ENCODE results near the gene ACBD4. TPM values are rescaled to one million over a fixed set of nuclear protein-coding genes. Genes with fewer than 3 reads are reported as not detected.

ACBD4 gene
- total and polyA plus RNA-seq, 2 of the 13 experiments (the other 11 are each of a cell fraction or from before 2014, with no cell fraction given) = 16.1 to 26.9 TPM

DNA sequence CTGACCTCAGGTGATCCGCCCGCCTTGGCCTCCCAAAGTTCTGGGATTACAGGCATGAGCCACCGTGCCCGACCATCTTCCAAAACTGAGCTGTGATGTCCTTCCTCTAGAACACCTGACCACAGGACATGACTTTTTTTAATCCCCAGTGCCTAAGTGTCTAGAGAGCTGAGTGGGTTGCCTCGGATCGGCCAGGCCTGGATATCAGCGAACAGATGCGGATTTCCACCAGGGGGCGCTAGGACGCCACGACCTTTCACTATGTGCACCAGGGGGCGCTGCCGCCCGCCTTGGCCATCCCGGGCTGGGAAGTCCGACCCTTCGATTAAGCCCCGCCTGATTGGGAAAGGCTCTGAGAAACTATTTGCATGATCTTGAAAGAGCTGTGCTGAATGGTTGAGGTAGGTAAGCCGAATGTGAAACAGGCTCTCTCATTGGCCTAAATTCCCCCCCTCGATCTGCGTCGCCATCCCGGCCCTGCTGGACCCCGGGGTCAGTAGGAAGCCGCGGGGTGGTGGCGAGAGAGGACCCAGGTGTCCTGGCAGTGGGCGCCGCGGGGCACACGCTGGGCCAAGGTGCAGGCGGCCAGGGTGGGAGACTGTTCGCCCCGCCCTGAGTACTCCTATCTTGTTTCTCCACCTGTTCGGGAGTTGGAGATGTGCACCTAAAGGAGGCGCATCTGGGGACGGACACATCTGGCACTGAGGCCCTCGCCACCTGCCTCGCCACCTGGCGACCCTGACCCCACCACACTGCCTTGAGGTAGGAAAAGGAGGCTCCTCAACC lies at the start of gene ACBD4 (continued):
- TF ChIP-seq, protein P1, sequence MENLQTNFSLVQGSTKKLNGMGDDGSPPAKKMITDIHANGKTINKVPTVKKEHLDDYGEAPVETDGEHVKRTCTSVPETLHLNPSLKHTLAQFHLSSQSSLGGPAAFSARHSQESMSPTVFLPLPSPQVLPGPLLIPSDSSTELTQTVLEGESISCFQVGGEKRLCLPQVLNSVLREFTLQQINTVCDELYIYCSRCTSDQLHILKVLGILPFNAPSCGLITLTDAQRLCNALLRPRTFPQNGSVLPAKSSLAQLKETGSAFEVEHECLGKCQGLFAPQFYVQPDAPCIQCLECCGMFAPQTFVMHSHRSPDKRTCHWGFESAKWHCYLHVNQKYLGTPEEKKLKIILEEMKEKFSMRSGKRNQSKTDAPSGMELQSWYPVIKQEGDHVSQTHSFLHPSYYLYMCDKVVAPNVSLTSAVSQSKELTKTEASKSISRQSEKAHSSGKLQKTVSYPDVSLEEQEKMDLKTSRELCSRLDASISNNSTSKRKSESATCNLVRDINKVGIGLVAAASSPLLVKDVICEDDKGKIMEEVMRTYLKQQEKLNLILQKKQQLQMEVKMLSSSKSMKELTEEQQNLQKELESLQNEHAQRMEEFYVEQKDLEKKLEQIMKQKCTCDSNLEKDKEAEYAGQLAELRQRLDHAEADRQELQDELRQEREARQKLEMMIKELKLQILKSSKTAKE (CRISPR knock-in tag; IDR thresholded peaks at IDR 0.05; ENCODE audit: borderline replicate concordance) = no peak
- no peak for TF ChIP-seq ZKSCAN5 (CRISPR knock-in tag; IDR thresholded peaks at IDR 0.05)
- peak; percentile 97 for TF ChIP-seq PHF8 (CRISPR knock-in tag; IDR thresholded peaks at IDR 0.05)
- peak; percentile 96 for TF ChIP-seq RBM39 (IDR thresholded peaks at IDR 0.05; ENCODE audit: low read depth, low read length, poor library complexity, severe bottlenecking)
- 0 out of 2 replicates have a peak, but pooled peaks have one; percentile 63 for TF ChIP-seq NAIF1 (CRISPR knock-in tag; IDR thresholded peaks at IDR 0.05; ENCODE audit: borderline replicate concordance)
- TF ChIP-seq ZNF672 (CRISPR knock-in tag; IDR thresholded peaks at IDR 0.05) = no peak
- peak; percentile 93 for TF ChIP-seq NFYB (CRISPR knock-in tag; IDR thresholded peaks at IDR 0.05)
- peak; percentile 88 for TF ChIP-seq MYC (CRISPR knock-in tag; IDR thresholded peaks at IDR 0.05; ENCODE audit: borderline replicate concordance)
- TF ChIP-seq ZSCAN30 (CRISPR knock-in tag; IDR thresholded peaks at IDR 0.05) = no peak
- TF ChIP-seq SRY (CRISPR knock-in tag; IDR thresholded peaks at IDR 0.05) = peak; percentile 92; the same call in 1 of the 2 replicates
- TF ChIP-seq ZFP1 (CRISPR knock-in tag; IDR thresholded peaks at IDR 0.05) = peak; percentile 88
- peak; percentile 74; the same call in 1 of the 2 replicates for TF ChIP-seq ZNF557 (CRISPR knock-in tag; IDR thresholded peaks at IDR 0.05)
- TF ChIP-seq GPN1 (CRISPR knock-in tag; IDR thresholded peaks at IDR 0.05; ENCODE audit: borderline replicate concordance) = no peak
- TF ChIP-seq ATF3 (CRISPR knock-in tag; IDR thresholded peaks at IDR 0.05) = peak; percentile 34; the same call in 1 of the 2 replicates
- TF ChIP-seq ZZZ3 (CRISPR knock-in tag; IDR thresholded peaks at IDR 0.05; ENCODE audit: borderline replicate concordance) = peak; percentile 71; the same call in 1 of the 2 replicates
- TF ChIP-seq, protein P2, sequence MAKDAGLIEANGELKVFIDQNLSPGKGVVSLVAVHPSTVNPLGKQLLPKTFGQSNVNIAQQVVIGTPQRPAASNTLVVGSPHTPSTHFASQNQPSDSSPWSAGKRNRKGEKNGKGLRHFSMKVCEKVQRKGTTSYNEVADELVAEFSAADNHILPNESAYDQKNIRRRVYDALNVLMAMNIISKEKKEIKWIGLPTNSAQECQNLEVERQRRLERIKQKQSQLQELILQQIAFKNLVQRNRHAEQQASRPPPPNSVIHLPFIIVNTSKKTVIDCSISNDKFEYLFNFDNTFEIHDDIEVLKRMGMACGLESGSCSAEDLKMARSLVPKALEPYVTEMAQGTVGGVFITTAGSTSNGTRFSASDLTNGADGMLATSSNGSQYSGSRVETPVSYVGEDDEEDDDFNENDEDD (CRISPR knock-in tag; IDR thresholded peaks at IDR 0.05; ENCODE audit: borderline replicate concordance) = peak; percentile 83; the same call in 1 of the 2 replicates
- TF ChIP-seq ZNF20 (CRISPR knock-in tag; IDR thresholded peaks at IDR 0.05) = no peak
- no peak for TF ChIP-seq EHMT2 (IDR thresholded peaks at IDR 0.05; ENCODE audit: borderline replicate concordance, low read depth, low read length)
- peak; percentile 98 for TF ChIP-seq ZBTB7B (CRISPR knock-in tag; IDR thresholded peaks at IDR 0.05)
- TF ChIP-seq SOX5 (CRISPR knock-in tag; IDR thresholded peaks at IDR 0.05; ENCODE audit: borderline replicate concordance) = peak; percentile 45; the same call in 1 of the 2 replicates
- TF ChIP-seq NR2F6 (IDR thresholded peaks at IDR 0.05) = peak; percentile 77
- TF ChIP-seq NR2F6 (CRISPR knock-in tag; IDR thresholded peaks at IDR 0.05) = peak; percentile 86
- peak; percentile 93; the same call in 1 of the 2 replicates for TF ChIP-seq ZNF136 (CRISPR knock-in tag; IDR thresholded peaks at IDR 0.05; ENCODE audit: low read depth)
- TF ChIP-seq ZNF607 (CRISPR knock-in tag; IDR thresholded peaks at IDR 0.05; ENCODE audit: borderline replicate concordance) = peak; percentile 85
- peak; percentile 96 for TF ChIP-seq HNF1B (CRISPR knock-in tag; IDR thresholded peaks at IDR 0.05)
- peak; percentile 63; the same call in 2 of the 3 replicates for TF ChIP-seq MXI1 (IDR thresholded peaks at IDR 0.05; ENCODE audit: borderline replicate concordance, low read depth, low read length)
